A549 (cell line): Measurements from ENCODE around the gene DSTN. TPM values are rescaled to one million over a fixed set of nuclear protein-coding genes. Genes with fewer than 3 reads are reported as not detected.
A peak's percentile ranks its signal among the peaks of the same experiment; 100 is the strongest.

Experiments used
- ATAC-seq, 2 experiments: fragments of 200-7000 bp in 1 of 2; fragments of >200 bp in 1 of 2; cut with Nextera tagmentation in 1 of 2; cut with Tn5 transposase in 1 of 2; 3 replicates each; pipeline versions ENCODE4 v1.8.0 to v1.9.1; 2018 to 2020; ENCODE audit warnings: mild to moderate bottlenecking in 1 of 2, moderate library complexity in 1 of 2
- CTCF ChIA-PET: fragments of 300-600 bp; sonication (Branson Sonifier 250); formaldehyde crosslinking; extraction: SDS; loops from one replicate; lab custom pipeline; 2021; ENCODE audit warnings: antibody characterized with exemption, inconsistent platforms; lab: Yijun Ruan, JAX
- POLR2A ChIA-PET: fragments of 350-600 bp; formaldehyde crosslinking; extraction: SDS; loops from one replicate; lab custom pipeline; 2021; ENCODE audit warnings: antibody characterized with exemption, inconsistent platforms; lab: Yijun Ruan, JAX
- DNase-seq, 2 experiments: peaks; one replicate each; pipeline versions ENCODE4 v3.0.0 to v3.0.0-alpha.2; 2011 to 2016; ENCODE audit warnings: low read depth in 1 of 2, low spot score in 1 of 2
- FAIRE-seq: peaks from 2 replicates; lab custom pipeline; 2011; peaks lifted over from hg19 to GRCh38; lab: Jason Lieb, UNC
- H3K27ac ChIP-seq, 2 experiments: fragments of >200 bp; sonication (Bioruptor Twin); formaldehyde crosslinking; 3 replicates each; pipeline ENCODE4 v1.5.1; 2016 to 2017
- H3K4me1 ChIP-seq: fragments of >200 bp; sonication (Bioruptor Twin); formaldehyde crosslinking; 3 replicates; pipeline ENCODE4 v1.6.1; 2016
- H3K4me2 ChIP-seq: fragments of >200 bp; sonication (Bioruptor Twin); formaldehyde crosslinking; 3 replicates; pipeline ENCODE4 v1.6.1; 2016
- H3K4me3 ChIP-seq: fragments of >200 bp; sonication (Bioruptor Twin); formaldehyde crosslinking; 3 replicates; pipeline ENCODE4 v1.5.1; 2016
- H3K9me3 ChIP-seq: fragments of >200 bp; sonication (Bioruptor Twin); formaldehyde crosslinking; 3 replicates; pipeline ENCODE4 v1.6.1; 2016
- BHLHE40 ChIP-seq: IDR thresholded peaks from 2 replicates; pipeline ENCODE4 v1.6.1; 2012; ENCODE audit warnings: low read depth, low read length, inconsistent platforms
- CEBPB ChIP-seq, 2 experiments: fragments of >200 bp in 1 of 2; sonication (Bioruptor Twin) in 1 of 2; formaldehyde crosslinking in 1 of 2; IDR thresholded peaks; 2 replicates each; pipeline ENCODE4 v1.6.1; 2012 to 2016
- CHD2 ChIP-seq: fragments of 150-350 bp; IDR thresholded peaks from 2 replicates; pipeline ENCODE4 v1.6.1; 2014; ENCODE audit warnings: low read length; ENCODE audit not compliant: partially characterized antibody
- EHMT2 ChIP-seq: fragments of 200-600 bp; sonication (generic); IDR thresholded peaks from 2 replicates; pipeline ENCODE4 v1.6.1; 2016; ENCODE audit warnings: antibody characterized with exemption, low read depth, mild to moderate bottlenecking, moderate library complexity
- ELK1 ChIP-seq: fragments of 150-350 bp; IDR thresholded peaks from 2 replicates; pipeline ENCODE4 v1.6.1; 2014; ENCODE audit warnings: low read depth, mild to moderate bottlenecking, low read length
- EP300 ChIP-seq, 2 experiments: fragments of >200 bp; sonication (Bioruptor Twin); formaldehyde crosslinking; IDR thresholded peaks; 2 replicates in 1 of 2; 3 replicates in 1 of 2; pipeline ENCODE4 v1.6.1; 2016 to 2017
- GATA3 ChIP-seq: IDR thresholded peaks from 2 replicates; pipeline ENCODE4 v1.6.1; 2012; ENCODE audit warnings: borderline replicate concordance
- HEYL ChIP-seq: fragments of 250-450 bp; sonication (Bioruptor Pico); IDR thresholded peaks from 2 replicates; pipeline ENCODE4 v1.8.0; 2021; ENCODE audit warnings: mild to moderate bottlenecking, moderate library complexity
- HOXA7 ChIP-seq: fragments of 250-450 bp; sonication (Bioruptor Pico); IDR thresholded peaks from 2 replicates; pipeline ENCODE4 v1.5.0; 2020; ENCODE audit warnings: mild to moderate bottlenecking, moderate library complexity
- JUN ChIP-seq, 2 experiments: fragments of >200 bp; sonication (Bioruptor Twin); formaldehyde crosslinking; IDR thresholded peaks; 2 replicates in 1 of 2; 3 replicates in 1 of 2; pipeline ENCODE4 v1.6.1; 2016 to 2017
- KDM5A ChIP-seq: fragments of 200-600 bp; sonication (generic); IDR thresholded peaks from 2 replicates; pipeline ENCODE4 v1.6.1; 2016; ENCODE audit warnings: antibody characterized with exemption, mild to moderate bottlenecking
- NFE2L2 ChIP-seq: fragments of 150-350 bp; conservative IDR thresholded peaks from 2 replicates; pipeline ENCODE4 v1.6.1; 2014; ENCODE audit warnings: low read length
- NPAS2 ChIP-seq: fragments of 250-450 bp; sonication (Bioruptor Pico); IDR thresholded peaks from 2 replicates; pipeline ENCODE4 v1.8.0; 2022; ENCODE audit warnings: mild to moderate bottlenecking, moderate library complexity, borderline replicate concordance
- POLR2AphosphoS2 ChIP-seq: conservative IDR thresholded peaks from 2 replicates; pipeline ENCODE4 v1.6.1; 2012; ENCODE audit warnings: low read length, improper control_type of control experiment, inconsistent platforms
- RAD21 ChIP-seq, 2 experiments: fragments of >200 bp in 1 of 2; sonication (Bioruptor Twin) in 1 of 2; formaldehyde crosslinking in 1 of 2; IDR thresholded peaks in 1 of 2; conservative IDR thresholded peaks in 1 of 2; 2 replicates in 1 of 2; 3 replicates in 1 of 2; pipeline ENCODE4 v1.6.1; 2012 to 2018; ENCODE audit warnings: inconsistent platforms in 1 of 2
- RFX5 ChIP-seq: fragments of 450-650 bp; IDR thresholded peaks from 2 replicates; pipeline ENCODE4 v1.7.1; 2014; ENCODE audit warnings: antibody characterized with exemption, mild to moderate bottlenecking, moderate library complexity
- RNF2 ChIP-seq: fragments of 200-600 bp; sonication (generic); IDR thresholded peaks from 2 replicates; pipeline ENCODE4 v1.6.1; 2016; ENCODE audit warnings: low read depth, mild to moderate bottlenecking, antibody characterized with exemption, moderate library complexity, borderline replicate concordance
- SMC3 ChIP-seq: fragments of >200 bp; sonication (Bioruptor Twin); formaldehyde crosslinking; IDR thresholded peaks from 3 replicates; pipeline ENCODE4 v1.6.1; 2018; ENCODE audit warnings: inconsistent platforms
- SREBF2 ChIP-seq: fragments of 450-650 bp; IDR thresholded peaks from 2 replicates; pipeline ENCODE4 v1.6.1; 2014; ENCODE audit warnings: mild to moderate bottlenecking, moderate library complexity
- TP53 ChIP-seq: fragments of 250-450 bp; sonication (Bioruptor Pico); IDR thresholded peaks from 2 replicates; pipeline ENCODE4 v1.5.0; 2021; ENCODE audit warnings: mild to moderate bottlenecking, moderate library complexity
- USF2 ChIP-seq: fragments of 450-650 bp; IDR thresholded peaks from 2 replicates; pipeline ENCODE4 v1.6.1; 2014; ENCODE audit warnings: antibody characterized with exemption
- WGBS: methylation state at CpG from one replicate; pipeline ENCODE4 v1.1.6; 2017; ENCODE audit errors: missing lambda C conversion rate; 5-methylcytosine and 5-hydroxymethylcytosine counted together
- polyA plus RNA-seq, 4 experiments: library from polyadenylated mRNA; depleted of rRNA in 3 of 4; stranded (reverse); fragments of >200 nt; fragmentation: RNase III in 1 of 4; extraction: RNeasy Plus Mini Kit Qiagen cat#74134 plus additional on column Dnase treatment in 1 of 4; gene quantifications; 2 replicates in 3 of 4; 3 replicates in 1 of 4; pipeline ENCODE4 v1.2.3, GENCODE V29; 2011 to 2017
- TF ChIP-seq, protein P1 (sequence below): IDR thresholded peaks from 2 replicates; pipeline ENCODE4 v1.6.1; 2012
- TF ChIP-seq, protein P2 (sequence below): fragments of >200 bp; sonication (Bioruptor Twin); formaldehyde crosslinking; IDR thresholded peaks from 3 replicates; pipeline ENCODE4 v1.5.1; 2016

DSTN gene
- polyA plus RNA-seq, 2 of the 4 experiments (the other 2 are of a cell fraction), result 544 to 1,131 TPM

GRCh38 chr20:17611540-17612286 lies 41.8 kb downstream of the DSTN start:
- WGBS, result 81% methylated on average over 19 of the region's 26 CpGs
- POLR2A ChIA-PET, result no interaction called here
- H3K9me3 ChIP-seq, result no peaks in the 10 kb centered on the region
- peak in 1 of 2 experiments; percentile 31 for DNase-seq
- H3K4me1 ChIP-seq, result peaks cover 14% of the 10 kb centered on the region; the same call in 2 of the 3 replicates
- peak; percentile 20 to 25 for ATAC-seq
- TF ChIP-seq KDM5A (no peak), EHMT2 (no peak), HOXA7 (no peak), NPAS2 (CRISPR knock-in tag) (no peak), TP53 (CRISPR knock-in tag) (no peak), POLR2AphosphoS2 (no peak), ELK1 (no peak), CHD2 (no peak), SREBF2 (no peak), RAD21 (conservative IDR thresholded peaks at IDR 0.05 in 1 of 2, IDR thresholded peaks at IDR 0.05 in 1 of 2) (peak; percentile 36 to 44; a peak in 3 of 5 replicates), CEBPB (IDR thresholded peaks at IDR 0.05) (no peak), SMC3 (peak; percentile 52; the same call in 1 of the 3 replicates), USF2 (no peak), BHLHE40 (no peak), EP300 (IDR thresholded peaks at IDR 0.05) (no peak)
- TF ChIP-seq, protein P1, sequence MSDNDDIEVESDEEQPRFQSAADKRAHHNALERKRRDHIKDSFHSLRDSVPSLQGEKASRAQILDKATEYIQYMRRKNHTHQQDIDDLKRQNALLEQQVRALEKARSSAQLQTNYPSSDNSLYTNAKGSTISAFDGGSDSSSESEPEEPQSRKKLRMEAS, result no peak
- TF ChIP-seq, protein P2, sequence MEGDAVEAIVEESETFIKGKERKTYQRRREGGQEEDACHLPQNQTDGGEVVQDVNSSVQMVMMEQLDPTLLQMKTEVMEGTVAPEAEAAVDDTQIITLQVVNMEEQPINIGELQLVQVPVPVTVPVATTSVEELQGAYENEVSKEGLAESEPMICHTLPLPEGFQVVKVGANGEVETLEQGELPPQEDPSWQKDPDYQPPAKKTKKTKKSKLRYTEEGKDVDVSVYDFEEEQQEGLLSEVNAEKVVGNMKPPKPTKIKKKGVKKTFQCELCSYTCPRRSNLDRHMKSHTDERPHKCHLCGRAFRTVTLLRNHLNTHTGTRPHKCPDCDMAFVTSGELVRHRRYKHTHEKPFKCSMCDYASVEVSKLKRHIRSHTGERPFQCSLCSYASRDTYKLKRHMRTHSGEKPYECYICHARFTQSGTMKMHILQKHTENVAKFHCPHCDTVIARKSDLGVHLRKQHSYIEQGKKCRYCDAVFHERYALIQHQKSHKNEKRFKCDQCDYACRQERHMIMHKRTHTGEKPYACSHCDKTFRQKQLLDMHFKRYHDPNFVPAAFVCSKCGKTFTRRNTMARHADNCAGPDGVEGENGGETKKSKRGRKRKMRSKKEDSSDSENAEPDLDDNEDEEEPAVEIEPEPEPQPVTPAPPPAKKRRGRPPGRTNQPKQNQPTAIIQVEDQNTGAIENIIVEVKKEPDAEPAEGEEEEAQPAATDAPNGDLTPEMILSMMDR, result peak; percentile 36
- H3K27ac ChIP-seq, result peak overlapping the region in 1 of 2 experiments; percentile 66; a peak in 3 of 6 replicates
- no peak overlapping the region for H3K4me2 ChIP-seq
- CTCF ChIA-PET, result interaction anchor here (0.8 to 20.6 kb wide), 17 partner anchors 7 to 384 kb away, joined by 3 to 501 read pairs (median 5); partner anchors contain the start of gene BFSP1
- H3K4me3 ChIP-seq, result no peak overlapping the region
- no peak for FAIRE-seq

DNA sequence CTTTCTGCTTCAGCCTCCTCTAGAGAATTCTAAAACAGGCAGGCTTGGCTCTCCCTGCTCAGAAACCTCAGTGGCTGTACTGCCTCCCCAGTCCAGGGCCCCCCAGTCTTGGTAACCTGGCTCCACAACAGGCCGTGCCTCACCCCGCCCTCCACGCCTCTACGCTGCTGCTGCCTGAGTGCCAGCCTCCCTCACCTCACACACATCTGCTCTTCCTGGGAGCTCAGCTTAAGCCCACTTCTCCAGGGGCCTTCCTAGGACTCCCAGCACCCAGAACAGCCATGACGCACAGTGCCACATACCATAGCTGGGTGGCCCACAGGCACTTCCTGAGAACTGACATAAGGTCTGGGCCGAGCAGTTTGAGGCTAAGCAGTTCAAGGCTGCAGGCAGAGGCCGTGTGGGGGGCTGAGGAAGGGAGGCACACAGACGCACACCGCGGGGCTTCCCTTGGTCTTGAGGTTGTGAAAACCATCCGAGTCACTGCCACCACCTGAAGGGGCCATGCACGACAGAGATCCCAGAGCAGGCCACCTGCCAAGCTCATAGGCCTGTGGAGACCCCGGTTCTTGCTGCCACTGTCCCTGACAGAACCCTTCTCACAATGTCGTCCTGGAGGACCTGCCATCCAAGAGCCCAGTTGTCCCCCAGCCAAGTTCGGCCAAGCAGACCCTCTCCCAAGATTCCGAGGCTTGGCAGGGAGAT lies 42.6 kb downstream of the DSTN start:
- Histone ChIP-seq H3K4me3 (no peak overlapping the region), H3K27ac (peak overlapping the region in 1 of 2 experiments; percentile 66; a peak in 3 of 6 replicates), H3K4me1 (peaks cover 14% of the 10 kb centered on the region; the same call in 2 of the 3 replicates), H3K9me3 (no peaks in the 10 kb centered on the region), H3K4me2 (no peak overlapping the region)
- 79% methylated on average over 16 of the region's 16 CpGs for WGBS
- ATAC-seq, result peak; percentile 5 to 8; a peak in 5 of 6 replicates
- DNase-seq, result peak in 1 of 2 experiments; percentile 38
- no peak for TF ChIP-seq CEBPB (IDR thresholded peaks at IDR 0.05)
- TF ChIP-seq GATA3, result no peak
- no peak for TF ChIP-seq RNF2
- TF ChIP-seq KDM5A, result no peak
- TF ChIP-seq NFE2L2, result no peak
- TF ChIP-seq JUN (IDR thresholded peaks at IDR 0.05), result no peak; a peak in 1 of 5 replicates
- no peak for TF ChIP-seq HEYL (CRISPR knock-in tag)
- TF ChIP-seq RFX5, result no peak
- no peak for FAIRE-seq
- ChIA-PET POLR2A (interaction anchor here (0.9 kb wide), 1 partner anchor 81 kb away, joined by 5 read pairs; the partner anchor contains the start of gene BFSP1), CTCF (interaction anchor here (0.5 to 20.6 kb wide), 9 partner anchors 10 to 383 kb away, joined by 3 to 501 read pairs (median 5); partner anchors contain the start of genes BFSP1 and DSTN)
